ENCODE data around the gene PDCD4.

PDCD4 gene

GRCh38 chr10:110842326-110842904, 29.3 kb upstream of the PDCD4 start:
- DNase-seq (ENCODE audit: low read depth): no peak

GRCh38 chr10:110843031-110843430, 28.7 kb upstream of the PDCD4 start:
- peak; percentile 29 for DNase-seq (ENCODE audit: low read depth)

GRCh38 chr10:110843796-110844616, 27.7 kb upstream of the PDCD4 start:
- DNase-seq (ENCODE audit: low read depth): no peak

GRCh38 chr10:110844617-110844881, 27.2 kb upstream of the PDCD4 start:
- no peak for DNase-seq (ENCODE audit: low read depth)

- no peak for DNase-seq (ENCODE audit: low read depth)
Measured at GRCh38 chr10:110845192-110845755, 26.5 kb upstream of the PDCD4 start.

GRCh38 chr10:110845756-110846620, 25.7 kb upstream of the PDCD4 start:
- DNase-seq (ENCODE audit: low read depth): no peak

GRCh38 chr10:110847374-110847773, 24.4 kb upstream of the PDCD4 start:
- DNase-seq (ENCODE audit: low read depth): no peak

- no peak for DNase-seq (ENCODE audit: low read depth)
Measured at GRCh38 chr10:110848106-110848505, 23.6 kb upstream of the PDCD4 start.

- DNase-seq (ENCODE audit: low read depth): no peak
Measured at GRCh38 chr10:110850099-110850498, 21.6 kb upstream of the PDCD4 start.

GRCh38 chr10:110851020-110851612, 20.6 kb upstream of the PDCD4 start:
- peak; percentile 22 for DNase-seq (ENCODE audit: low read depth)

- no peak for DNase-seq (ENCODE audit: low read depth)
Measured at GRCh38 chr10:110852255-110852896, 19.4 kb upstream of the PDCD4 start.

- DNase-seq (ENCODE audit: low read depth): no peak
Measured at GRCh38 chr10:110852947-110853346, 18.8 kb upstream of the PDCD4 start.

- DNase-seq (ENCODE audit: low read depth): no peak
Measured at GRCh38 chr10:110853921-110854605, 17.7 kb upstream of the PDCD4 start.

- no peak for DNase-seq (ENCODE audit: low read depth)
Measured at GRCh38 chr10:110857265-110858171, 14.2 kb upstream of the PDCD4 start.

GRCh38 chr10:110858297-110858934, 13.3 kb upstream of the PDCD4 start:
- no peak for DNase-seq (ENCODE audit: low read depth)

GRCh38 chr10:110859206-110859972, 12.3 kb upstream of the PDCD4 start:
- DNase-seq (ENCODE audit: low read depth): no peak

GRCh38 chr10:110859973-110860376, 11.8 kb upstream of the PDCD4 start:
- no peak for DNase-seq (ENCODE audit: low read depth)

GRCh38 chr10:110860576-110861241, 11.0 kb upstream of the PDCD4 start:
- peak; percentile 27 for DNase-seq (ENCODE audit: low read depth)
